Endothelial cell of umbilical vein (primary cell): ENCODE data around the gene OLFML2A.

Experiments
- POLR2AphosphoS5 ChIP-seq: IDR thresholded peaks from 2 replicates; pipeline ENCODE4 v1.6.1; 2012; ENCODE audit warnings: low read depth, mild to moderate bottlenecking, control low read depth, low read length, moderate library complexity; ENCODE audit not compliant: insufficient read depth
- TF ChIP-seq, protein P1 (sequence below), 2 donors: IDR thresholded peaks; 1 replicate in 1 of 2; 2 replicates in 1 of 2; pipeline ENCODE4 v1.5.1; 2011; ENCODE audit warnings: low read length in 2 of 2, mild to moderate bottlenecking in 2 of 2, moderate library complexity in 2 of 2, control low read depth in 1 of 2, inconsistent platforms in 1 of 2, low read depth in 1 of 2; ENCODE audit not compliant: insufficient read depth in 1 of 2; ENCODE audit errors: extremely low read depth in 1 of 2

DNA sequence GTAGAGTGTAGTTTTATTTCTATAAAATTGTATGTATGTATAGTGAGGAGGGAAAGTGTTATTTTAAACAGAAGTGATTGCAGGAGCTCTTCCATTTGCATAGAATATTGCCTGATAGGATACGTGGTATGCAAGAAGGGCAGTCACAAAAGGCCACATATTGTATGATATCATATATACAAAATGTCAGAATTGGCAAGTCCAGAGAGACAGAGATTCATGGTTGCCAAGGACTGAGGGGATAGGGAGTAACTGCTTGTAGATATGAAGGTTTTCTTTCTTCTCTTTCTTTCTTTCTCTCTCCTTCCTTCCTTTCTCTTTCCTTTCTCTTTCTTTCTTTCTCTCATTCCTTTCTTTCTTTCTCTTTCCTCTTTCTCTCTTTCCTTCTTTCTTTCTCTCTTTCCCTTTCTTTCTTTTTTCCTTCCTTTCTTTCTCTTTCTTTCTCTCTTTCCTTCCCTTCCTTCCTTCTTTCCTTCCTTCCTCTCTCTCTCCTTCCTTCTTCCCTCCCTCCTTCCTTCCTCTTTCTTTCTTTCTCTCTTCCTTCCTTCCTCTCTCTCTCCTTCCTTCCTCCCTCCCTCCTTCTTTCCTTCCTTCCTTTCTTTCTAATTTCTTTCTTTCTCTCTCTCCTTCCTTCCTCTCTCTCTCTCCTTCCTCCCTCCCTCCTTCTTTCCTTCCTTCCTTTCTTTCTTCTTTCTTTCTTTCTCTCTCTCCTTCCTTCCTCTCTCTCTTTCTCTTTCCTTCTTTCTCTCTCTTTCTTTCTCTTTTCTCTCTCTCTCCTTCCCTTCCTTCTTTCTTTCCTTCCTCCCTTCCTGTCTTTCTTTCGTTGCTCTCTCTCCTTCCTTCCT lies 51.8 kb downstream of the OLFML2A start:
- no peak for TF ChIP-seq POLR2AphosphoS5
- TF ChIP-seq, protein P1, sequence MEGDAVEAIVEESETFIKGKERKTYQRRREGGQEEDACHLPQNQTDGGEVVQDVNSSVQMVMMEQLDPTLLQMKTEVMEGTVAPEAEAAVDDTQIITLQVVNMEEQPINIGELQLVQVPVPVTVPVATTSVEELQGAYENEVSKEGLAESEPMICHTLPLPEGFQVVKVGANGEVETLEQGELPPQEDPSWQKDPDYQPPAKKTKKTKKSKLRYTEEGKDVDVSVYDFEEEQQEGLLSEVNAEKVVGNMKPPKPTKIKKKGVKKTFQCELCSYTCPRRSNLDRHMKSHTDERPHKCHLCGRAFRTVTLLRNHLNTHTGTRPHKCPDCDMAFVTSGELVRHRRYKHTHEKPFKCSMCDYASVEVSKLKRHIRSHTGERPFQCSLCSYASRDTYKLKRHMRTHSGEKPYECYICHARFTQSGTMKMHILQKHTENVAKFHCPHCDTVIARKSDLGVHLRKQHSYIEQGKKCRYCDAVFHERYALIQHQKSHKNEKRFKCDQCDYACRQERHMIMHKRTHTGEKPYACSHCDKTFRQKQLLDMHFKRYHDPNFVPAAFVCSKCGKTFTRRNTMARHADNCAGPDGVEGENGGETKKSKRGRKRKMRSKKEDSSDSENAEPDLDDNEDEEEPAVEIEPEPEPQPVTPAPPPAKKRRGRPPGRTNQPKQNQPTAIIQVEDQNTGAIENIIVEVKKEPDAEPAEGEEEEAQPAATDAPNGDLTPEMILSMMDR (IDR thresholded peaks at IDR 0.05; ENCODE audit: extremely low read depth in 1 of 2, insufficient read depth in 1 of 2, low read depth in 1 of 2, low read length in 2 of 2): no peak
